GM18868 (cell line): ENCODE data around the gene EPS15.
A peak's percentile ranks its signal among the peaks of the same experiment; 100 is the strongest.
"Not testable (repeated sequence)": the region's sequence is repeated elsewhere in the genome, so short reads cannot be mapped to it uniquely, and the experiment has no call there.

ENCODE experiments used
- ATAC-seq: cut with Tn5 transposase; IDR thresholded peaks from one replicate; pipeline ENCODE4 v1.9.1; 2021; ENCODE audit warnings: mild to moderate bottlenecking, moderate library complexity; ENCODE audit not compliant: unreplicated experiment

EPS15 gene

GRCh38 chr1:51433972-51434510 lies 85.0 kb downstream of the EPS15 start:
- ATAC-seq, result no peak

DNA sequence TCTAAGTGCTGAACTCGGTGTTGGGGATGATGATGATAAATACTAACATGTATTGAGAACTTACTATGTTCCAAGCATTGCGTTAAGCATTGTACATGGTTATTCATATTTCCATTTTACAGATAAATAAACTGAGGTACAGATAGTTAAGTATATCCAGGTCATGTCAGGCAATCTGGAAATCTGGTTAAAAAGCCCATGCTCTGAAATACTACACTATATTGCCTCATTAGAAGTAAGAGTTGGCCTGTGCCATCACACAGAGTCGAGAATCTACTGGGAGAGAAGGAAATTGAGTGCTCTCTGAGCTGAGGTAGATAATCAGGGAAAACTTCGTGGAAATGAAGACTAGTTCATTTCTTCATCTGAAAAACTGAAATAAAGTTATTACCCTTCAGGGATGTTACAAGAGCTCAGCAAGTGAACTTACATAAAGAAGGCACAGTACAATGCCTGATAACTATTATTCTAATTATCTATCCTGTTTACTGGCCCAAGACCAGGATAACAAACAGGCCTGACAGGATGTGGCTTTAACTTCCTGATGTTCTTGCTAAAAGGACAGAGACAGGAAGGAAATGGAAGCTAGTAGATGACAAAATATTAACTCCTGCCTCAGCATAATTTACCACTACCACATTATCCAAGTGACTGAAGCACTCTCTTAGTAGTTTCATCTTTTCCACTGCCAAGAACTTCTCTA lies 85.6 kb downstream of the EPS15 start:
- ATAC-seq, result no peak

GRCh38 chr1:51432146-51432545 lies 86.9 kb downstream of the EPS15 start:
- ATAC-seq, result no peak

- no peak for ATAC-seq
Observed at GRCh38 chr1:51427438-51427837, 91.6 kb downstream of the EPS15 start.

DNA sequence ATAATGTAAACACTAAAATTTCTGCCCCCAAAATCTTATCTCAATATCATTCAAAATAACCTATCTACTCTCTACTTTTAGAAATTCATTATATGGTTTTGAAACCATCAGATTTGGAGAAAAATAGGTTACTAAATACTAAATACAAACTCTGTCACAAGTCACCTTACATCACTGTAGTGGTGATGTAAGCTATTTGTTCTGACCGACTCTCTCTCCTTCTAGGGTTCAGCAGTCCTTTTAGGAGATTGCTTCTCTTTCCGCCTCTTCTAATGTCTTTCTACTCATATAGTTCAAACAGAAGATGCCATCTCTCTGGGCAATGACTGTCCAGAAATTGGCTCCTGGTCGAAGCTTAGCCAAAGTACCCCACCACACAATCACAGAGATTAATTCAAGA lies 93.1 kb downstream of the EPS15 start:
- no peak for ATAC-seq

DNA sequence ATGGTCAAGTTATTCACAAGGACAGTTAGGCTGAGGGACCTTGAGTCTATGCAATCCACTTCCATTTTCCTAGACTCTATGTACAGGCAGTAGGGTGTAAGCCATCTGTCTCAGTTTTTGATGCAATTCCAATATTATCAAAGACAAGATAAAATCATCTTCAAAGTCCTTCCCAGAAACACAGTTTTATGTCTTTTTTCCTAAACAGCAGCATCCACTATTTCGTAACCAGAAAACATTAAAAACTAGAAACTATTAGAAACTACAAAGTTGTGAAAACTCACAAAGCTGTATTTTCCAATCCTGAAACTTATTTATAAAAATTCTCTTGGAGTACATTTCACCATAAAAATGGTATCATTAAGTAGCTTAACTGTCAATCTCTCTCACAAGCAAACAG lies 93.8 kb downstream of the EPS15 start:
- no peak for ATAC-seq

DNA sequence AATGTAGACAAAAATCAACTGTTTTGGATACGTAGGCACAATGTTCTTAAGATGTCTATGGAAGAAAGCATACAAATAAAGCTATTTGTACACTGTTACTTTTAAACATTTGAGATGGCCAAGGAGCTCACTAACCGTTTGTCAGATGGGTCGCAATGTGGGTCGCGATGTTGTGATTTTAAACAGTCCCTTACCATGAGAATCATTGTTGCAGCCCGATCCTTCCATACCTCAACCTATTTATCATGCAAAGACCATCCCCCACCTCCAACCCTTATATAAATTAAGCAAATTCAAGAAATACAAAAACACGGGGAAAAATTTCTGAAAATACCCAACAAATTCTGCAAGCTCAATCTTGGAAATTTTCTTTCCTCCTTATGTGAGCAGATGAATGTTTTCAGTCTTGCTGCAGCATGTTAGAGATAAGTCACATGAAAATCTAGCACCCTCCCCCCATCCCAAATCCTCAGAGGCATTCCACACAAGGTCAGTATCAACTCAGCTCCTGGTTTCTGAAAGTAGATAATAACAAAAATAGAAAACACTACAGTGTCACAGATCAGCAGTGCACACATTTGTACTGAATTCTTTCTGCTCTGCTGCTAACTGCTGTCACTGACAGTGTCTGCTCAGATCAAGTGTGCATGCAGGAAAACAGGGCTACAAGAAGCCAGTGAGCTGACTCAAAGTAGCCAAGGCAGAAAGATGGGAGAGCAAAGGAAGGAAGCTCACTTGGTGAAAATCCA lies 95.8 kb downstream of the EPS15 start:
- no peak for ATAC-seq

DNA sequence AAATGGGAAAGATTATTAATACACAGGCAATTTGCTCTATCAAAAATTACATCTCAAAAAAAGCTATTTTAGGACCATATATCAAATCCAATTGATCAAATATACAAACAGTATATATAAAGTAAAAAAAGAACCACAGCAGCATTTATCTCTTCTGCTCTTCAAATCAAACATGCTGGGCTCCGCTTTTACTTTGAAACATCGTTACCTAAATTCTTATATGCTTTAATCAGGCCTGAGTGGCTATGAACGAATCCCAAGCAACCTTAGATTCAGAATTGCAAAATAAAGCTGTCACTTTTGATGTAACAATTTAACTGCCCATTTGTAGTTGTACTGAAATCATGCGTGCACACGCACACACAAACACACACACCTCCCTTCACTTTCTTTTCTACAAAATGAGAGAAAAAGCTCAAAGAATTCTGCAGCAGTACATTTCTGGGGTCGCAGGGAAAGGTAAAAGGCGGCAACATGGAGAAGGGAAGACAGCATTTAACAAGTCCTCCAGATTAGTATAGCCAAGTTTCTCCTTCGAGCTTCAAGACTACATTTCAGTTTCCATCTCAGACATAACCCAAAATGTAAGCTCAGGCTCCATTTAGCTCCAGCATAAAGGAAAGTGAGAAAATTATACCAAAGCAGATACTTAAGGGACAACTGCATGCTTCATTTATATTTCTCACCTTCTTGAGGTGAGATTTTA lies 96.5 kb downstream of the EPS15 start:
- no peak for ATAC-seq

GRCh38 chr1:51421964-51422363 lies 97.1 kb downstream of the EPS15 start:
- ATAC-seq, result peak; percentile 52

GRCh38 chr1:51420867-51421627 lies 98.0 kb downstream of the EPS15 start:
- no peak for ATAC-seq

- ATAC-seq, result no peak
Observed at GRCh38 chr1:51418384-51418959, 100.6 kb downstream of the EPS15 start.

DNA sequence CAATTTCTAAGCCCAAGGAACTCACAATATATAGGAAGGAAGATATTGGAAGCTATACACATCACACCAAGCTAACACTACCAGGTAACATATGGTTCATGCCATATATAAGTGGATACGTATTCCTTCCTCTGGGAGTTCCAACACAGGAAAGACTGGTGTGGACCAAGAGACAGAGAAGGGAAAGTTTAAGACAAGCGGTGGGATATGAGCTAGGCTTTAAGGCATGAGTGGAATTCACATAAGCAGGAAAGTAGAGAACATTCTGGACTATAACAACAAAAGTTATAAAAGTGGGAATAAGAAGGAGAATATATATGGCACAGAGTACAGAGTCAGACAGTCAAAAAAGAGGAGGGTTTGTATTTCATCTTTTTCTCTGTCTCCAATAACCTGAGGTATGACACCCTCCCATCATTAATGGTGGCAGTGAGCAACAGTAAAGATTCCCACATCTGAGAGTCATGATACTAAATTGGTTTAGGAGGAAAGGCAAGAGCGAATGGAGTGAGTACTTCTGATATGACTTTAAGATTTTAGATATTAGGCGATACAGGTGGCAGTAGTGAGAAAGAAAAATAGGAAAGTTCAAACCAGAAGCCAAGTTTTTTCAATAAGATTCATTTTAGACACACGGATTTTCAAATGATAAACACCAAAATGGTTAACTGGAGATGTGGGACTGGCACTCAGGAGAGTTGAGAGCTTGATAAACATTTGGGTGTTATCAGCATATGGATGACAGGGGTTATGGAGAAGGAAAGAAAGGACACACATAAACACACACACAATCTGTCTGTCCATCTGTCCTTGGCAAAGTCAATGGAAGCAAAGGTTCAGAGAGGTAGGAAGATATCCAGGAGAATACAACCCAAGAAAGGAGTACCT lies 101.3 kb downstream of the EPS15 start:
- no peak for ATAC-seq

DNA sequence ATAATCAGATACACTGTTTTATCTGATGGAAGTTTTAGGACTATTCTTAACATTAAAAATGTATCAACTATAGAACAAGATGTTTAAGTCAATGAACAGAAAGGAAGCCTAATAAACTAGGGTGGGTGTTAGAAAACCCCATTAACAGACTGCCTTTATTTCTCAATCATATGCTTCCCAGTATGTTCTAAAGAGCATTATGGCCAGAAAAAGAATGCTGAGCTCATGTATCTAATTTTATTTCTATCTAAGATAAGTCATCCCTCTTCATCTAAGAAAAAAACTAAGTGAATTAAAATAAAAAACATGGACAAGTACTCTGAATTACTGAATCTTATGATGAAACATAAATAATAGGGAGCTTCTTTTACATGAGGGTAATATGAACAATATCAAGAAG lies 102.2 kb downstream of the EPS15 start:
- no peak for ATAC-seq

- ATAC-seq, result no peak
Observed at GRCh38 chr1:51415963-51416362, 103.1 kb downstream of the EPS15 start.

DNA sequence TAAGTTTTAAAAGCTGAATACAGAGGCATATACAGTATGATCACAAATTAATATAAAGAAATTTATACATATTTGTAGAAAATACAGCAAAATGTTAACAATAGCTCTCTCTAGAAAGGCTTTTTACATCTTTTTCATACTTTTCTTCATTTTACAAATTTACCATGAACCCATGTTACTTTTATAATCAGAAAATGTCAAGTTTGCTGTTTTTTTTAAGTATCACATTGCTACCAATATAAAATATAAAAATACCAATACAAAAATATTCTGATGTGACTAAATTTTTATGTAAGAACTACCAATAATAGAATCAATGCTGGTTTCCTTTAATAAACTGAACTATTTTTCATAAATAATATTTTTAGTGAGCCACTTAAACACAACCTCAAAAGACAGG lies 104.3 kb downstream of the EPS15 start:
- ATAC-seq, result no peak

GRCh38 chr1:51411820-51412219 lies 107.2 kb downstream of the EPS15 start:
- not testable (repeated sequence) for ATAC-seq

- ATAC-seq, result peak; percentile 68
Observed at GRCh38 chr1:51410568-51411460, 108.3 kb downstream of the EPS15 start.

DNA sequence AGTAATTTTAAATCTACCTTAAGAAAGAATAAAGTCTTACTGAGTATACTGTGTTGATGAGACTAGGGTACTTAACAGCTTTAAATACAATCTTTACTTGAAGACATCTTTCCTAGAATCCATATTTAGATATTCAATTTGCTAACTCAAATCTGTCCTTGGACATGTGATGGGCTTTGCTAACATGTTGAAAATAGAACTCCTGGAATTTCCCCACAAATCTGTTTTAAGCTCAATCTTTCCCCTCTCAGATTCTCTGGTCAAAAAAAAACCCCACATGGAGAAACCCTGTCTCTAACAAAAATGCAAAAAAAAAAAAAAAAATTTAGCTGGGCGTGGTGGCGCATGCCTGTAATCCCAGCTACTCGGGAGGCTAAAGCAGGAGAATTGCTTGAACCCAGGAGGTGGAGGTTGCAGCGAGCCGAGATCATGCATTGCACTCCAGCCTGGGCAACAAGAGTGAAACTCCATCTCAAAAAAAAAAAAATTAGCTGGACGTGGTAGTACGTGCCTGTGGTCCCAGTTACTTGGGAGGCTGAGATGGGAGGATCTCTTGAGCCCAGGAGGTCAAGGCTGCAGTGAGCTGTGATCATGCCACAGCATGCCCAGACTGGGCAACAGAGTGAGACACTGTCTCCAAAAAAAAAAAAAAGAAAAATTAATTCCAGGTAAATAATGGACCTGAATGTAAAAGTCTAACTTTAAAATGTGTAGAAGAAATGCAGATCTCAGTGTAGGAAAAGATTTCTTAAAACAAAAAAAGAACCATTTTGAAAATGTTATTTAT lies 109.1 kb downstream of the EPS15 start:
- ATAC-seq, result peak; percentile 49
